GM03348 (cell line): ENCODE results near the gene IGFBP4.
A peak's percentile ranks its signal among the peaks of the same experiment; 100 is the strongest.

ENCODE experiments used
- DNase-seq: peaks from one replicate; pipeline ENCODE4 v3.0.0; 2012; ENCODE audit warnings: low spot score

Gene IGFBP4

GRCh38 chr17:40471846-40472732 is 28.8 kb downstream of the IGFBP4 start:
- DNase-seq = no peak

GRCh38 chr17:40472733-40473452 is 29.6 kb downstream of the IGFBP4 start:
- no peak for DNase-seq

- DNase-seq = no peak
Measured at GRCh38 chr17:40473573-40474365, 30.5 kb downstream of the IGFBP4 start.

- DNase-seq = no peak
Measured at GRCh38 chr17:40474419-40475002, 31.3 kb downstream of the IGFBP4 start.

- DNase-seq = no peak
Measured at GRCh38 chr17:40475234-40475908, 32.1 kb downstream of the IGFBP4 start.

- DNase-seq = no peak
Measured at GRCh38 chr17:40477796-40478195, 34.5 kb downstream of the IGFBP4 start.

GRCh38 chr17:40478486-40478885 is 35.2 kb downstream of the IGFBP4 start:
- no peak for DNase-seq

GRCh38 chr17:40479754-40480480 is 36.7 kb downstream of the IGFBP4 start:
- no peak for DNase-seq

GRCh38 chr17:40480501-40481003 is 37.3 kb downstream of the IGFBP4 start:
- no peak for DNase-seq

GRCh38 chr17:40481106-40481505 is 37.9 kb downstream of the IGFBP4 start:
- DNase-seq = no peak

- DNase-seq = no peak
Measured at GRCh38 chr17:40482722-40483121, 39.5 kb downstream of the IGFBP4 start.

GRCh38 chr17:40483679-40484078 is 40.4 kb downstream of the IGFBP4 start:
- no peak for DNase-seq

- no peak for DNase-seq
Measured at GRCh38 chr17:40484285-40484972, 41.2 kb downstream of the IGFBP4 start.

- no peak for DNase-seq
Measured at GRCh38 chr17:40484973-40485530, 41.8 kb downstream of the IGFBP4 start.

GRCh38 chr17:40485851-40486521 is 42.7 kb downstream of the IGFBP4 start:
- DNase-seq = peak; percentile 93

- peak; percentile 71 for DNase-seq
Measured at GRCh38 chr17:40486522-40487370, 43.5 kb downstream of the IGFBP4 start.

GRCh38 chr17:40487371-40488020 is 44.2 kb downstream of the IGFBP4 start:
- no peak for DNase-seq
